Suprapubic skin (tissue), 4 donors: ENCODE measurements around the gene FAM83E. TPM values are rescaled to one million over a fixed set of nuclear protein-coding genes. Genes with fewer than 3 reads are reported as not detected.

Experiments used
- DNase-seq, 2 donors: peaks; one replicate each; pipeline ENCODE4 v3.0.0-alpha.2; 2019; ENCODE audit warnings: low spot score in 2 of 2
- H3K27ac ChIP-seq: fragments of 200-600 bp; sonication (generic); one replicate; pipeline ENCODE4 v1.5.1; 2019
- H3K27me3 ChIP-seq: fragments of 200-600 bp; sonication (generic); one replicate; pipeline ENCODE4 v1.5.1; 2019
- H3K36me3 ChIP-seq: fragments of 200-600 bp; sonication (generic); one replicate; pipeline ENCODE4 v1.5.1; 2019
- H3K4me1 ChIP-seq: fragments of 200-600 bp; sonication (generic); one replicate; pipeline ENCODE4 v1.5.1; 2019
- H3K4me3 ChIP-seq: fragments of 200-600 bp; sonication (generic); one replicate; pipeline ENCODE4 v1.5.1; 2019; ENCODE audit warnings: mild to moderate bottlenecking
- H3K9me3 ChIP-seq: fragments of 200-600 bp; sonication (generic); one replicate; pipeline ENCODE4 v1.5.1; 2019
- CTCF ChIP-seq, 2 donors: fragments of 200-600 bp in 1 of 2; fragments of 450-650 bp in 1 of 2; sonication (generic) in 1 of 2; IDR thresholded peaks; one replicate each; pipeline ENCODE4 v1.5.1; 2016 to 2019; ENCODE audit warnings: antibody characterized with exemption in 2 of 2, mild to moderate bottlenecking in 1 of 2, moderate library complexity in 1 of 2
- EP300 ChIP-seq: sonication (generic); formaldehyde crosslinking; IDR thresholded peaks from one replicate; pipeline ENCODE4 v1.6.1; 2017; ENCODE audit warnings: antibody characterized with exemption
- POLR2A ChIP-seq, 2 donors: fragments of 450-650 bp; IDR thresholded peaks; one replicate each; pipeline ENCODE4 v1.6.1; 2017; ENCODE audit warnings: antibody characterized with exemption in 2 of 2, mild to moderate bottlenecking in 2 of 2, moderate library complexity in 2 of 2
- POLR2AphosphoS5 ChIP-seq, 3 donors: sonication (generic); formaldehyde crosslinking; IDR thresholded peaks; one replicate each; pipeline ENCODE4 v1.6.1; 2017; ENCODE audit warnings: antibody characterized with exemption in 3 of 3
- WGBS: methylation state at CpG from one replicate; pipeline ENCODE4 v1.1.5; 2018; 5-methylcytosine and 5-hydroxymethylcytosine counted together
- total RNA-seq, 4 donors: library from RNA; depleted of rRNA; stranded (reverse); fragments of >200 nt; gene quantifications; one replicate each; pipeline ENCODE4 v1.1.0, GENCODE V29; 2016

The FAM83E gene
- total RNA-seq, 4 donors from 2014 or later = 0.87 to 5.1 (median 1.1) TPM

GRCh38 chr19:48603449-48603848, 11.4 kb downstream of the FAM83E start:
- Histone ChIP-seq H3K27me3 (peaks cover 8% of the 10 kb centered on the region), H3K4me1 (no peaks in the 10 kb centered on the region), H3K4me3 (no peak overlapping the region), H3K9me3 (no peaks in the 10 kb centered on the region), H3K27ac (no peak overlapping the region), H3K36me3 (no peaks in the 10 kb centered on the region)
- WGBS = 94% methylated on average over 17 of the region's 39 CpGs
- TF ChIP-seq CTCF (IDR thresholded peaks at IDR 0.05) = no peak
- TF ChIP-seq POLR2A (IDR thresholded peaks at IDR 0.05) = no peak
- TF ChIP-seq POLR2AphosphoS5 (IDR thresholded peaks at IDR 0.05) = no peak
- no peak for TF ChIP-seq EP300
- no peak for DNase-seq

- Histone ChIP-seq H3K4me3 (no peak overlapping the region), H3K4me1 (no peaks in the 10 kb centered on the region), H3K27me3 (peaks cover 10% of the 10 kb centered on the region), H3K27ac (no peak overlapping the region), H3K36me3 (no peaks in the 10 kb centered on the region), H3K9me3 (no peaks in the 10 kb centered on the region)
- 91% methylated on average over 8 of the region's 9 CpGs for WGBS
- DNase-seq = no peak
- no peak for TF ChIP-seq CTCF (IDR thresholded peaks at IDR 0.05)
- no peak for TF ChIP-seq POLR2A (IDR thresholded peaks at IDR 0.05)
- no peak for TF ChIP-seq POLR2AphosphoS5 (IDR thresholded peaks at IDR 0.05)
- TF ChIP-seq EP300 = no peak
Observed at GRCh38 chr19:48603001-48603400, 11.9 kb downstream of the FAM83E start.

GRCh38 chr19:48600679-48601417, 14.0 kb downstream of the FAM83E start:
- no peak for DNase-seq
- no peak for TF ChIP-seq CTCF (IDR thresholded peaks at IDR 0.05)
- no peak for TF ChIP-seq POLR2A (IDR thresholded peaks at IDR 0.05)
- TF ChIP-seq POLR2AphosphoS5 (IDR thresholded peaks at IDR 0.05) = no peak
- no peak for TF ChIP-seq EP300
- no peak overlapping the region for H3K4me3 ChIP-seq
- H3K27me3 ChIP-seq = peaks cover 10% of the 10 kb centered on the region
- WGBS = 72% methylated on average over 15 of the region's 21 CpGs
- H3K4me1 ChIP-seq = no peaks in the 10 kb centered on the region
- no peak overlapping the region for H3K27ac ChIP-seq
- H3K9me3 ChIP-seq = no peaks in the 10 kb centered on the region
- H3K36me3 ChIP-seq = no peaks in the 10 kb centered on the region

- Histone ChIP-seq H3K27me3 (peaks cover 10% of the 10 kb centered on the region), H3K36me3 (no peaks in the 10 kb centered on the region), H3K4me1 (no peaks in the 10 kb centered on the region)
Observed at GRCh38 chr19:48598996-48599700, 15.7 kb downstream of the FAM83E start.

More at GRCh38 chr19:48598996-48599700, 15.7 kb downstream of the FAM83E start:
- Histone ChIP-seq H3K27ac (no peak overlapping the region), H3K4me3 (no peak overlapping the region), H3K9me3 (no peaks in the 10 kb centered on the region)
- 57% methylated on average over 28 of the region's 30 CpGs for WGBS
- no peak for DNase-seq
- TF ChIP-seq POLR2A (IDR thresholded peaks at IDR 0.05) (no peak), CTCF (IDR thresholded peaks at IDR 0.05) (no peak), EP300 (no peak), POLR2AphosphoS5 (IDR thresholded peaks at IDR 0.05) (no peak)
